Astrocyte (in vitro differentiated cells and primary cell): ENCODE measurements around the gene ZNF662. TPM values are rescaled to one million over a fixed set of nuclear protein-coding genes. Genes with fewer than 3 reads are reported as not detected.

ENCODE experiments used
- DNase-seq: peaks from one replicate; pipeline ENCODE4 v3.0.0-alpha.2; 2010; ENCODE audit warnings: low read depth
- FAIRE-seq: peaks from 2 replicates; lab custom pipeline; 2011; peaks lifted over from hg19 to GRCh38; lab: Jason Lieb, UNC
- H2AFZ ChIP-seq: 2 replicates; pipeline ENCODE4 v1.6.0; 2012; ENCODE audit warnings: low read depth, low read length, inconsistent platforms
- H3K27ac ChIP-seq: 2 replicates; pipeline ENCODE4 v1.5.1; 2011; ENCODE audit warnings: low read depth, low read length, inconsistent platforms
- H3K27me3 ChIP-seq: 2 replicates; pipeline ENCODE4 v1.6.0; 2011; ENCODE audit warnings: low read length, inconsistent platforms; ENCODE audit not compliant: insufficient read depth
- H3K36me3 ChIP-seq: 2 replicates; pipeline ENCODE4 v1.5.1; 2011; ENCODE audit warnings: low read length, inconsistent platforms; ENCODE audit not compliant: insufficient read depth
- H3K4me1 ChIP-seq: 2 replicates; pipeline ENCODE4 v1.5.1; 2011; ENCODE audit warnings: low read length, inconsistent platforms; ENCODE audit not compliant: insufficient read depth
- H3K4me2 ChIP-seq: 2 replicates; pipeline ENCODE4 v1.6.0; 2012; ENCODE audit warnings: low read length, inconsistent platforms
- H3K4me3 ChIP-seq: 2 replicates; pipeline ENCODE4 v1.5.1; 2011; ENCODE audit warnings: low read depth, mild to moderate bottlenecking, low read length, inconsistent platforms; ENCODE audit not compliant: insufficient read depth
- H3K79me2 ChIP-seq: 2 replicates; pipeline ENCODE4 v1.6.0; 2012; ENCODE audit warnings: mild to moderate bottlenecking, low read length, inconsistent platforms; ENCODE audit not compliant: insufficient read depth
- H3K9ac ChIP-seq: 2 replicates; pipeline ENCODE4 v1.6.0; 2012; ENCODE audit warnings: mild to moderate bottlenecking, low read length, inconsistent platforms
- H3K9me3 ChIP-seq: 2 replicates; pipeline ENCODE4 v1.5.1; 2012; ENCODE audit warnings: low read depth, mild to moderate bottlenecking, low read length, inconsistent platforms; ENCODE audit not compliant: insufficient read depth
- H4K20me1 ChIP-seq: 2 replicates; pipeline ENCODE4 v1.6.0; 2012; ENCODE audit warnings: low read length, inconsistent platforms; ENCODE audit not compliant: insufficient read depth
- H3K27ac Mint-ChIP-seq: one replicate; pipeline ENCODE4 v1.8.0; 2021; ENCODE audit warnings: mild to moderate bottlenecking, mixed read lengths; ENCODE audit not compliant: unreplicated experiment
- H3K27me3 Mint-ChIP-seq: one replicate; pipeline ENCODE4 v1.8.0; 2021; ENCODE audit warnings: low read depth, mixed read lengths; ENCODE audit not compliant: unreplicated experiment
- H3K36me3 Mint-ChIP-seq: one replicate; pipeline ENCODE4 v1.8.0; 2021; ENCODE audit warnings: low read depth, mixed read lengths; ENCODE audit not compliant: unreplicated experiment
- H3K4me1 Mint-ChIP-seq: one replicate; pipeline ENCODE4 v1.8.0; 2021; ENCODE audit warnings: low read depth, mixed read lengths; ENCODE audit not compliant: unreplicated experiment
- H3K4me3 Mint-ChIP-seq: one replicate; pipeline ENCODE4 v1.8.0; 2021; ENCODE audit warnings: mild to moderate bottlenecking, moderate library complexity, mixed read lengths; ENCODE audit not compliant: unreplicated experiment
- H3K9me3 Mint-ChIP-seq: one replicate; pipeline ENCODE4 v1.8.0; 2021; ENCODE audit warnings: mild to moderate bottlenecking, mixed read lengths; ENCODE audit not compliant: unreplicated experiment
- EZH2 ChIP-seq: IDR thresholded peaks from 2 replicates; pipeline ENCODE4 v1.6.1; 2012; ENCODE audit warnings: mild to moderate bottlenecking, low read length, inconsistent platforms; ENCODE audit not compliant: insufficient read depth
- total RNA-seq: library from RNA; stranded (reverse); gene quantifications from 2 replicates; pipeline ENCODE4 v1.2.1, GENCODE V29; 2021
- TF ChIP-seq, protein P1 (sequence below): IDR thresholded peaks from 2 replicates; pipeline ENCODE4 v1.5.1; 2011; ENCODE audit warnings: low read depth, mild to moderate bottlenecking, inconsistent platforms, low read length, moderate library complexity; ENCODE audit not compliant: insufficient read depth

The ZNF662 gene
- total RNA-seq, 1 donor from 2014 or later, result 0.23 TPM

DNA sequence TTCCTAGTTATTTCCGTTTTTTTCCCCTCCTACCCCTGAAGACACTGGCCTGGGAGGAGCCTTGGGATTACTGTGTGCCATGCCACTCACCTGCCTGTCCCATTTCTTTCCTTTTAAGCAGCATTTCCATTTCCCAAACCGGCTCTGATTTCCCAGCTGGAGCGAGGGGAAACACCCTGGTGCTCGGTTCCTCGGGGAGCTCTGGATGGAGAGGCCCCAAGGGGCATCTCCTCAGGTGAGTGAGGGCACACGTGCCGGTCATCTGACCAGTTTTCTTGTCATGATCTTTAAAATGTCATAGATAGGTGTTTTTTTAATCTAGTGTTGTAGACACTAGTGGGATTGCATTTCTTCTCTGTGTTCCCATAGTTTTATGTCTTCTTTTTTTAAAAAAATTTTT is 2.7 kb downstream of the ZNF662 start:
- Mint-ChIP-seq H3K36me3 (peaks cover 2% of the 10 kb centered on the region), H3K27me3 (peaks cover 11% of the 10 kb centered on the region), H3K27ac (no peak overlapping the region), H3K4me3 (no peak overlapping the region), H3K4me1 (no peaks in the 10 kb centered on the region), H3K9me3 (peaks cover 13% of the 10 kb centered on the region)
- TF ChIP-seq, protein P1, sequence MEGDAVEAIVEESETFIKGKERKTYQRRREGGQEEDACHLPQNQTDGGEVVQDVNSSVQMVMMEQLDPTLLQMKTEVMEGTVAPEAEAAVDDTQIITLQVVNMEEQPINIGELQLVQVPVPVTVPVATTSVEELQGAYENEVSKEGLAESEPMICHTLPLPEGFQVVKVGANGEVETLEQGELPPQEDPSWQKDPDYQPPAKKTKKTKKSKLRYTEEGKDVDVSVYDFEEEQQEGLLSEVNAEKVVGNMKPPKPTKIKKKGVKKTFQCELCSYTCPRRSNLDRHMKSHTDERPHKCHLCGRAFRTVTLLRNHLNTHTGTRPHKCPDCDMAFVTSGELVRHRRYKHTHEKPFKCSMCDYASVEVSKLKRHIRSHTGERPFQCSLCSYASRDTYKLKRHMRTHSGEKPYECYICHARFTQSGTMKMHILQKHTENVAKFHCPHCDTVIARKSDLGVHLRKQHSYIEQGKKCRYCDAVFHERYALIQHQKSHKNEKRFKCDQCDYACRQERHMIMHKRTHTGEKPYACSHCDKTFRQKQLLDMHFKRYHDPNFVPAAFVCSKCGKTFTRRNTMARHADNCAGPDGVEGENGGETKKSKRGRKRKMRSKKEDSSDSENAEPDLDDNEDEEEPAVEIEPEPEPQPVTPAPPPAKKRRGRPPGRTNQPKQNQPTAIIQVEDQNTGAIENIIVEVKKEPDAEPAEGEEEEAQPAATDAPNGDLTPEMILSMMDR, result no peak
- no peak for TF ChIP-seq EZH2
- Histone ChIP-seq H4K20me1 (no peaks in the 10 kb centered on the region), H3K27me3 (peaks cover 8% of the 10 kb centered on the region), H3K4me3 (no peak overlapping the region), H3K36me3 (peaks cover 3% of the 10 kb centered on the region), H3K79me2 (no peaks in the 10 kb centered on the region), H3K27ac (no peak overlapping the region), H3K9me3 (peaks cover 6% of the 10 kb centered on the region), H3K4me2 (no peak overlapping the region), H3K4me1 (no peaks in the 10 kb centered on the region), H3K9ac (no peak overlapping the region), H2AFZ (no peak overlapping the region)
- DNase-seq (no peak), FAIRE-seq (no peak)

DNA sequence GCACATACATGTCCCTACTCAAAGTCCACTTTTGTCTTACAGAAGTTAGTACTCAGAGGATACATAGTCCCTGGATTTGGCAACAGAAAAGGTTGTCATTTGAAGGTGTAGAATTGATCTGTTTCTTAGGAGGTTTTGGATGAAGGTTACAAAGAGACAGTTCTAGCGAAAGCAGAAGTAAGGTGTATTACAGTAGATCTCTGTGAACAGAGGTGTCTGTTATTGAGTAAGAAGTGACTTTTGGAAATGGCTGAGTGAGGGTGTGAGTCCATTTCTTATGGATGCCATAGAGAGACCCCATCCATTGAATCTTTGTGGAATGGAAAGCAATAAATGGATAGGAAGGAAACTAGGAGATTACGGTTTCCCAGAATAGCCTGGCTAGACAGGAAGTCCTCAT is 5.6 kb downstream of the ZNF662 start:
- Histone ChIP-seq H3K4me3 (no peak overlapping the region), H2AFZ (no peak overlapping the region), H3K27me3 (no peaks in the 10 kb centered on the region), H3K9ac (no peak overlapping the region), H3K36me3 (peaks cover 3% of the 10 kb centered on the region), H3K9me3 (peaks cover 22% of the 10 kb centered on the region), H3K4me1 (no peaks in the 10 kb centered on the region), H3K79me2 (no peaks in the 10 kb centered on the region), H4K20me1 (no peaks in the 10 kb centered on the region), H3K27ac (no peak overlapping the region), H3K4me2 (no peak overlapping the region)
- DNase-seq (no peak), FAIRE-seq (no peak)
- TF ChIP-seq, protein P1, result no peak
- TF ChIP-seq EZH2, result no peak
- Mint-ChIP-seq H3K27ac (no peak overlapping the region), H3K4me3 (no peak overlapping the region), H3K27me3 (peaks cover 9% of the 10 kb centered on the region), H3K4me1 (no peaks in the 10 kb centered on the region), H3K36me3 (peaks cover 8% of the 10 kb centered on the region), H3K9me3 (peaks cover 33% of the 10 kb centered on the region)

DNA sequence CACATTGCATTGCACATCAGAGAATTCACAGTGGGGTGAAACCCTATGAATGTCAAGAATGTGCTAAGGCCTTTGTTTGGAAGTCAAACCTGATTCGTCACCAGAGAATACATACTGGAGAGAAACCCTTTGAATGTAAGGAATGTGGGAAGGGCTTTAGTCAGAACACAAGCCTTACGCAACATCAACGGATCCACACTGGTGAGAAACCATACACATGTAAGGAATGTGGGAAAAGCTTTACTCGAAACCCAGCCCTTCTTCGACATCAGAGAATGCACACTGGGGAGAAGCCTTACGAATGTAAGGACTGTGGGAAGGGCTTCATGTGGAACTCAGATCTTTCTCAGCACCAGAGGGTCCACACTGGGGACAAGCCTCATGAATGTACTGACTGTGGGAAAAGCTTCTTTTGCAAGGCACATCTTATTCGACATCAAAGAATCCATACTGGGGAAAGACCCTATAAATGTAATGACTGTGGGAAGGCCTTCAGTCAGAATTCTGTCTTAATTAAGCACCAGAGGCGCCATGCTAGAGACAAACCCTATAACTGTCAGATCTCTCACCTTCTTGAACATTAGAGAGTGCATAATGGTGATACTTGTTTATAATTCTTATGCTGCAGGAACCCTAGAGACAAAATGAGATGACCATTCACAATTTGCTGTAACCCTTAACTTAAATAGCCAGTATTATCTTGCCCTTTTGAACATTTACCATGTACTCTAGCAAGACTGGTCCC is 9.0 kb downstream of the ZNF662 start:
- Histone ChIP-seq H3K4me2 (no peak overlapping the region), H4K20me1 (no peaks in the 10 kb centered on the region), H3K4me1 (no peaks in the 10 kb centered on the region), H3K27ac (no peak overlapping the region), H2AFZ (no peak overlapping the region), H3K9ac (no peak overlapping the region), H3K4me3 (no peak overlapping the region), H3K36me3 (peaks cover 3% of the 10 kb centered on the region), H3K27me3 (no peaks in the 10 kb centered on the region), H3K79me2 (no peaks in the 10 kb centered on the region), H3K9me3 (peaks cover 29% of the 10 kb centered on the region)
- TF ChIP-seq EZH2, result no peak
- TF ChIP-seq, protein P1, result no peak
- Mint-ChIP-seq H3K27ac (peak overlapping the region; percentile 34), H3K36me3 (peaks cover 11% of the 10 kb centered on the region), H3K4me1 (no peaks in the 10 kb centered on the region), H3K9me3 (peaks cover 42% of the 10 kb centered on the region), H3K4me3 (no peak overlapping the region), H3K27me3 (no peaks in the 10 kb centered on the region)
- FAIRE-seq (no peak), DNase-seq (no peak)
